HL-60 (cell line): ENCODE results near the gene DNAJB12.
A peak's percentile ranks its signal among the peaks of the same experiment; 100 is the strongest.
"Not testable (repeated sequence)": the region's sequence is repeated elsewhere in the genome, so short reads cannot be mapped to it uniquely, and the experiment has no call there.

ENCODE experiments used
- DNase-seq, 2 experiments: peaks; one replicate each; pipeline ENCODE4 v3.0.0-alpha.2; 2010 to 2020; ENCODE audit warnings: low read depth in 1 of 2, low spot score in 1 of 2
- H3K27ac ChIP-seq: fragments of 250-450 bp; sonication (Bioruptor Pico); replicated peaks from 2 replicates; pipeline ENCODE4 v1.5.1; 2020; ENCODE audit warnings: mild to moderate bottlenecking, moderate library complexity
- H3K27me3 ChIP-seq: fragments of 250-450 bp; sonication (Bioruptor Pico); 2 replicates; pipeline ENCODE4 v1.5.1; 2021; ENCODE audit warnings: mild to moderate bottlenecking, moderate library complexity; ENCODE audit not compliant: insufficient read depth, poor library complexity, severe bottlenecking
- H3K4me3 ChIP-seq: replicated peaks from 2 replicates; pipeline ENCODE4 v1.5.1; 2011; ENCODE audit warnings: mild to moderate bottlenecking, control low read depth, low read length; ENCODE audit not compliant: insufficient read depth
- CTCF ChIP-seq: IDR thresholded peaks from one replicate; pipeline ENCODE4 v1.5.1; 2011; ENCODE audit warnings: low read length, control low read depth, inconsistent platforms; ENCODE audit not compliant: insufficient read depth
- GABPA ChIP-seq: IDR thresholded peaks from 2 replicates; pipeline ENCODE4 v1.6.1; 2012; ENCODE audit warnings: low read depth
- POLR2AphosphoS5 ChIP-seq: IDR thresholded peaks from 2 replicates; pipeline ENCODE4 v1.6.1; 2012; ENCODE audit warnings: low read depth
- REST ChIP-seq: IDR thresholded peaks from 2 replicates; pipeline ENCODE4 v1.6.1; 2012; ENCODE audit warnings: low read depth; ENCODE audit not compliant: insufficient replicate concordance
- SPI1 ChIP-seq: IDR thresholded peaks from 2 replicates; pipeline ENCODE4 v1.6.1; 2012; ENCODE audit warnings: low read depth, mild to moderate bottlenecking, borderline replicate concordance

Gene DNAJB12

GRCh38 chr10:72297281-72297804, 57.4 kb downstream of the DNAJB12 start:
- Histone ChIP-seq H3K27ac (peak overlapping the region; percentile 59), H3K4me3 (peak overlapping the region; percentile 19), H3K27me3 (no peaks in the 10 kb centered on the region)
- no peak for TF ChIP-seq REST
- peak; percentile 66; the same call in 1 of the 2 replicates for TF ChIP-seq GABPA
- peak; percentile 98 for TF ChIP-seq POLR2AphosphoS5
- peak; percentile 76; the same call in 1 of the 2 replicates for TF ChIP-seq SPI1
- TF ChIP-seq CTCF: no peak
- DNase-seq: peak; percentile 87 to 97

- not testable (repeated sequence) for DNase-seq
- Histone ChIP-seq H3K4me3 (peak overlapping the region; percentile 13), H3K27ac (peak overlapping the region; percentile 59)
Observed at GRCh38 chr10:72296829-72297280, 57.9 kb downstream of the DNAJB12 start.

GRCh38 chr10:72295330-72295910, 59.3 kb downstream of the DNAJB12 start:
- no peak overlapping the region for H3K4me3 ChIP-seq
- DNase-seq: no peak
- no peaks in the 10 kb centered on the region for H3K27me3 ChIP-seq
- TF ChIP-seq POLR2AphosphoS5: no peak
- TF ChIP-seq REST: no peak
- TF ChIP-seq SPI1: no peak
- TF ChIP-seq GABPA: no peak
- TF ChIP-seq CTCF: no peak
- H3K27ac ChIP-seq: no peak overlapping the region

More at GRCh38 chr10:72296829-72297280, 57.9 kb downstream of the DNAJB12 start:
- not testable (repeated sequence) for H3K27me3 ChIP-seq

- Histone ChIP-seq H3K27me3 (no peaks in the 10 kb centered on the region), H3K27ac (no peak overlapping the region), H3K4me3 (no peak overlapping the region)
- TF ChIP-seq SPI1 (no peak), REST (no peak), CTCF (no peak), GABPA (no peak), POLR2AphosphoS5 (no peak)
- no peak for DNase-seq
Observed at GRCh38 chr10:72292223-72292691, 62.5 kb downstream of the DNAJB12 start.
